Stimulated activated CD8-positive, alpha-beta memory T cell treated with anti-CD3 and anti-CD28 coated beads, Interleukin-12 subunit alpha, Interleukin-12 subunit beta, amount 100 ng/mL, for 24 hours (primary cell): ENCODE data around the gene PCDH12.

Experiments
- DNase-seq: peaks from one replicate; pipeline ENCODE4 v3.0.0-alpha.2; 2020; ENCODE audit errors: extremely low read depth

The PCDH12 gene

GRCh38 chr5:141909212-141909611 is 48.8 kb downstream of the PCDH12 start:
- no peak for DNase-seq

GRCh38 chr5:141908796-141909195 is 49.2 kb downstream of the PCDH12 start:
- no peak for DNase-seq

- DNase-seq: no peak
These were observed 51.0 kb downstream of the PCDH12 start for GRCh38 chr5:141906972-141907371.

- DNase-seq: no peak
These were observed 51.5 kb downstream of the PCDH12 start for GRCh38 chr5:141906517-141906916.

- no peak for DNase-seq
These were observed 53.5 kb downstream of the PCDH12 start for GRCh38 chr5:141904551-141904950.

GRCh38 chr5:141903261-141903660 is 54.7 kb downstream of the PCDH12 start:
- no peak for DNase-seq

GRCh38 chr5:141902015-141902814 is 55.8 kb downstream of the PCDH12 start:
- no peak for DNase-seq

GRCh38 chr5:141898448-141899049 is 59.5 kb downstream of the PCDH12 start:
- DNase-seq: no peak

GRCh38 chr5:141897425-141897824 is 60.6 kb downstream of the PCDH12 start:
- no peak for DNase-seq
